Right lobe of liver (tissue), 4 donors: ENCODE data around the gene ABHD11.

Source experiments
- POLR2A ChIP-seq: fragments of 450-650 bp; IDR thresholded peaks from one replicate; pipeline ENCODE4 v1.6.1; 2017; ENCODE audit warnings: antibody characterized with exemption, mild to moderate bottlenecking
- TF ChIP-seq, protein P1 (sequence below), 4 donors: fragments of 200-600 bp in 3 of 4; fragments of 450-650 bp in 1 of 4; IDR thresholded peaks; one replicate each; pipeline versions ENCODE4 v1.5.1 to v1.8.0; 2016 to 2022; ENCODE audit warnings: antibody characterized with exemption in 4 of 4, mild to moderate bottlenecking in 2 of 4
- donor health status: DM: no; HTN: no; CAD: no.
- donor health status: DM: no; HTN: no; CAD: no.
- donor health status: DM: no; HTN: yes; CAD: no.

- TF ChIP-seq, protein P1, sequence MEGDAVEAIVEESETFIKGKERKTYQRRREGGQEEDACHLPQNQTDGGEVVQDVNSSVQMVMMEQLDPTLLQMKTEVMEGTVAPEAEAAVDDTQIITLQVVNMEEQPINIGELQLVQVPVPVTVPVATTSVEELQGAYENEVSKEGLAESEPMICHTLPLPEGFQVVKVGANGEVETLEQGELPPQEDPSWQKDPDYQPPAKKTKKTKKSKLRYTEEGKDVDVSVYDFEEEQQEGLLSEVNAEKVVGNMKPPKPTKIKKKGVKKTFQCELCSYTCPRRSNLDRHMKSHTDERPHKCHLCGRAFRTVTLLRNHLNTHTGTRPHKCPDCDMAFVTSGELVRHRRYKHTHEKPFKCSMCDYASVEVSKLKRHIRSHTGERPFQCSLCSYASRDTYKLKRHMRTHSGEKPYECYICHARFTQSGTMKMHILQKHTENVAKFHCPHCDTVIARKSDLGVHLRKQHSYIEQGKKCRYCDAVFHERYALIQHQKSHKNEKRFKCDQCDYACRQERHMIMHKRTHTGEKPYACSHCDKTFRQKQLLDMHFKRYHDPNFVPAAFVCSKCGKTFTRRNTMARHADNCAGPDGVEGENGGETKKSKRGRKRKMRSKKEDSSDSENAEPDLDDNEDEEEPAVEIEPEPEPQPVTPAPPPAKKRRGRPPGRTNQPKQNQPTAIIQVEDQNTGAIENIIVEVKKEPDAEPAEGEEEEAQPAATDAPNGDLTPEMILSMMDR (IDR thresholded peaks at IDR 0.05): no peak
- TF ChIP-seq POLR2A: no peak
These were observed 48.0 kb downstream of the ABHD11 start for GRCh38 chr7:73690646-73691045.
